Endothelial cell of umbilical vein (primary cell): Measurements from ENCODE around the gene PLA2G2D. TPM values are rescaled to one million over a fixed set of nuclear protein-coding genes. Genes with fewer than 3 reads are reported as not detected.

ENCODE experiments used
- BruUV-seq: library from RNA; stranded (reverse); fragments of 400-500 nt; replicated peaks from 2 replicates; lab custom pipeline; 2021; lab: Mats Ljungman, UMichigan
- CTCF ChIA-PET: fragments of 300-600, 350-600 bp; sonication (Branson Sonifier 250); formaldehyde crosslinking; loops from one replicate; lab custom pipeline; 2021; ENCODE audit warnings: antibody characterized with exemption, inconsistent platforms; lab: Charles Lee
- POLR2A ChIA-PET: fragments of 300-600, 350-600 bp; sonication (Branson Sonifier 250); formaldehyde crosslinking; loops from one replicate; lab custom pipeline; 2021; ENCODE audit warnings: antibody characterized with exemption, inconsistent platforms; lab: Charles Lee
- DNase-seq: peaks from one replicate; pipeline ENCODE4 v3.0.0-alpha.2; 2011; ENCODE audit warnings: low read depth, low spot score
- FAIRE-seq: peaks from 2 replicates; lab custom pipeline; 2011; peaks lifted over from hg19 to GRCh38; lab: Jason Lieb, UNC
- H2AFZ ChIP-seq: 2 replicates; pipeline ENCODE4 v1.6.0; 2012; ENCODE audit warnings: low read depth, low read length, control low read depth, inconsistent platforms
- H3K27ac ChIP-seq: 2 replicates; pipeline ENCODE4 v1.5.1; 2011; ENCODE audit warnings: low read depth, mild to moderate bottlenecking, control low read depth, low read length, moderate library complexity; ENCODE audit not compliant: insufficient read depth
- H3K27me3 ChIP-seq, 2 experiments: 2 replicates each; pipeline versions ENCODE4 v1.6.0 to v1.6.1; 2011; ENCODE audit warnings: low read length in 2 of 2, mixed read lengths in 1 of 2; ENCODE audit not compliant: control insufficient read depth in 2 of 2, insufficient read depth in 2 of 2
- H3K36me3 ChIP-seq, 2 experiments: 2 replicates in 1 of 2; 3 replicates in 1 of 2; pipeline ENCODE4 v1.5.1; 2011; ENCODE audit warnings: low read length in 2 of 2, mild to moderate bottlenecking in 1 of 2, moderate library complexity in 1 of 2; ENCODE audit not compliant: control insufficient read depth in 2 of 2, insufficient read depth in 2 of 2; ENCODE audit errors: extremely low read depth in 1 of 2
- H3K4me1 ChIP-seq: 3 replicates; pipeline ENCODE4 v1.5.1; 2011; ENCODE audit warnings: mild to moderate bottlenecking, low read length; ENCODE audit not compliant: control insufficient read depth, insufficient read depth; ENCODE audit errors: extremely low read depth
- H3K4me2 ChIP-seq: 2 replicates; pipeline ENCODE4 v1.6.1; 2011; ENCODE audit warnings: low read length, control low read depth, mixed read lengths; ENCODE audit not compliant: insufficient read depth
- H3K4me3 ChIP-seq, 3 experiments: fragments of 200-600 bp in 1 of 3; sonication (generic), shearing (Covaris generic) in 1 of 3; replicated peaks in 1 of 3; 2 replicates each; pipeline ENCODE4 v1.5.1; 2011 to 2016; ENCODE audit warnings: control low read depth in 3 of 3, low read length in 3 of 3, mild to moderate bottlenecking in 2 of 3, inconsistent platforms in 1 of 3, low read depth in 1 of 3, moderate library complexity in 1 of 3; ENCODE audit not compliant: insufficient read depth in 1 of 3
- H3K79me2 ChIP-seq: 2 replicates; pipeline ENCODE4 v1.6.0; 2012; ENCODE audit warnings: low read length, inconsistent platforms; ENCODE audit not compliant: control insufficient read depth, insufficient read depth
- H3K9ac ChIP-seq: replicated peaks from 2 replicates; pipeline ENCODE3; 2011; ENCODE audit warnings: low read length, control low read depth; ENCODE audit not compliant: insufficient read depth; ENCODE audit errors: extremely low read depth
- H3K9me1 ChIP-seq: replicated peaks from 3 replicates; pipeline ENCODE4 v1.6.0; 2011; ENCODE audit warnings: mild to moderate bottlenecking, low read length; ENCODE audit not compliant: control insufficient read depth, insufficient read depth; ENCODE audit errors: extremely low read depth
- H3K9me3 ChIP-seq: replicated peaks from 2 replicates; pipeline ENCODE4 v1.5.1; 2012; ENCODE audit warnings: low read length, inconsistent platforms; ENCODE audit not compliant: control insufficient read depth, insufficient read depth
- H4K20me1 ChIP-seq: replicated peaks from 2 replicates; pipeline ENCODE3; 2011; ENCODE audit warnings: mild to moderate bottlenecking, low read length; ENCODE audit not compliant: control insufficient read depth, insufficient read depth; ENCODE audit errors: extremely low read depth
- EZH2 ChIP-seq: IDR thresholded peaks from 2 replicates; pipeline ENCODE4 v1.6.1; 2012; ENCODE audit warnings: borderline replicate concordance, low read depth, mild to moderate bottlenecking, moderate library complexity, low read length, inconsistent platforms; ENCODE audit not compliant: severe bottlenecking
- FOS ChIP-seq: IDR thresholded peaks from 2 replicates; pipeline ENCODE4 v1.6.1; 2011; ENCODE audit warnings: mild to moderate bottlenecking, low read length, moderate library complexity, borderline replicate concordance; ENCODE audit not compliant: insufficient read depth
- GATA2 ChIP-seq: IDR thresholded peaks from 2 replicates; pipeline ENCODE4 v1.7.0; 2011; ENCODE audit warnings: low read depth, mild to moderate bottlenecking, moderate library complexity, mixed read lengths, low read length; ENCODE audit not compliant: insufficient read length, insufficient read depth
- JUN ChIP-seq: IDR thresholded peaks from 2 replicates; pipeline ENCODE4 v1.6.1; 2011; ENCODE audit warnings: borderline replicate concordance, low read depth; ENCODE audit not compliant: insufficient read length, insufficient read depth
- MYC ChIP-seq: IDR thresholded peaks from one replicate; pipeline ENCODE4 v1.6.1; 2011; ENCODE audit warnings: mild to moderate bottlenecking, low read depth, low read length
- POLR2A ChIP-seq: IDR thresholded peaks from 2 replicates; pipeline ENCODE4 v1.6.1; 2012; ENCODE audit warnings: low read depth, mild to moderate bottlenecking, control low read depth, low read length
- POLR2AphosphoS5 ChIP-seq: IDR thresholded peaks from 2 replicates; pipeline ENCODE4 v1.6.1; 2012; ENCODE audit warnings: low read depth, mild to moderate bottlenecking, control low read depth, low read length, moderate library complexity; ENCODE audit not compliant: insufficient read depth
- dilution Hi-C: fragments of 300-500 bp; cut with MboI; formaldehyde crosslinking; loops from one replicate; pipeline ENCODE4 v1.15.0; 2019; ENCODE audit warnings: low sequenced_read_pairs; ENCODE audit not compliant: extremely low pct_ligation_motif_present
- intact Hi-C: fragments of 100-400 bp; cut with micrococcal nuclease; formaldehyde crosslinking; loops from one replicate; pipeline ENCODE4 v1.10.0; 2022
- polyA plus RNA-seq, 4 experiments: library from polyadenylated mRNA; depleted of rRNA in 3 of 4; stranded (reverse) in 3 of 4; unstranded in 1 of 4; fragments of >200 nt; gene quantifications; 2 replicates each; pipeline versions ENCODE4 v1.2.1 to v1.2.3, GENCODE V29; 2011 to 2012; ENCODE audit warnings: missing spikeins in 1 of 4
- total RNA-seq: library from RNA; stranded (reverse); gene quantifications from 2 replicates; pipeline ENCODE4 v1.2.3, GENCODE V29; 2021
- TF ChIP-seq, protein P1 (sequence below), 2 donors: IDR thresholded peaks; 1 replicate in 1 of 2; 2 replicates in 1 of 2; pipeline ENCODE4 v1.5.1; 2011; ENCODE audit warnings: low read length in 2 of 2, mild to moderate bottlenecking in 2 of 2, moderate library complexity in 2 of 2, control low read depth in 1 of 2, inconsistent platforms in 1 of 2, low read depth in 1 of 2; ENCODE audit not compliant: insufficient read depth in 1 of 2; ENCODE audit errors: extremely low read depth in 1 of 2
- TF ChIP-seq, protein P2 (sequence below): IDR thresholded peaks from 2 replicates; pipeline ENCODE4 v1.6.1; 2011; ENCODE audit not compliant: insufficient read depth, insufficient read length

PLA2G2D gene
- total and polyA plus RNA-seq, 2 donors (not counting 3 experiments of a cell fraction or from before 2014, with no cell fraction given) = not detected

GRCh38 chr1:20074055-20074724 is 45.1 kb downstream of the PLA2G2D start:
- H2AFZ ChIP-seq = no peak overlapping the region
- no peaks in the 10 kb centered on the region for H3K9me1 ChIP-seq
- BruUV-seq = no TSS peak
- H3K4me3 ChIP-seq = no peak overlapping the region
- no peaks in the 10 kb centered on the region for H3K79me2 ChIP-seq
- no peaks in the 10 kb centered on the region for H3K9me3 ChIP-seq
- POLR2A ChIA-PET = no interaction called here
- dilution Hi-C loops (no loop called here), intact Hi-C loops (no loop called here)
- H3K36me3 ChIP-seq = no peaks in the 10 kb centered on the region
- FAIRE-seq (no peak), DNase-seq (no peak)
- no peak overlapping the region for H3K4me2 ChIP-seq
- TF ChIP-seq GATA2 (no peak), JUN (no peak), POLR2AphosphoS5 (no peak)
- TF ChIP-seq, protein P1, sequence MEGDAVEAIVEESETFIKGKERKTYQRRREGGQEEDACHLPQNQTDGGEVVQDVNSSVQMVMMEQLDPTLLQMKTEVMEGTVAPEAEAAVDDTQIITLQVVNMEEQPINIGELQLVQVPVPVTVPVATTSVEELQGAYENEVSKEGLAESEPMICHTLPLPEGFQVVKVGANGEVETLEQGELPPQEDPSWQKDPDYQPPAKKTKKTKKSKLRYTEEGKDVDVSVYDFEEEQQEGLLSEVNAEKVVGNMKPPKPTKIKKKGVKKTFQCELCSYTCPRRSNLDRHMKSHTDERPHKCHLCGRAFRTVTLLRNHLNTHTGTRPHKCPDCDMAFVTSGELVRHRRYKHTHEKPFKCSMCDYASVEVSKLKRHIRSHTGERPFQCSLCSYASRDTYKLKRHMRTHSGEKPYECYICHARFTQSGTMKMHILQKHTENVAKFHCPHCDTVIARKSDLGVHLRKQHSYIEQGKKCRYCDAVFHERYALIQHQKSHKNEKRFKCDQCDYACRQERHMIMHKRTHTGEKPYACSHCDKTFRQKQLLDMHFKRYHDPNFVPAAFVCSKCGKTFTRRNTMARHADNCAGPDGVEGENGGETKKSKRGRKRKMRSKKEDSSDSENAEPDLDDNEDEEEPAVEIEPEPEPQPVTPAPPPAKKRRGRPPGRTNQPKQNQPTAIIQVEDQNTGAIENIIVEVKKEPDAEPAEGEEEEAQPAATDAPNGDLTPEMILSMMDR (IDR thresholded peaks at IDR 0.05; ENCODE audit: extremely low read depth in 1 of 2, insufficient read depth in 1 of 2, low read depth in 1 of 2, low read length in 2 of 2) = no peak
- CTCF ChIA-PET = no interaction called here
- no peak overlapping the region for H3K27ac ChIP-seq
- H4K20me1 ChIP-seq = no peaks in the 10 kb centered on the region
- H3K27me3 ChIP-seq = no peaks in the 10 kb centered on the region
- no peaks in the 10 kb centered on the region for H3K4me1 ChIP-seq
- no peak overlapping the region for H3K9ac ChIP-seq

DNA sequence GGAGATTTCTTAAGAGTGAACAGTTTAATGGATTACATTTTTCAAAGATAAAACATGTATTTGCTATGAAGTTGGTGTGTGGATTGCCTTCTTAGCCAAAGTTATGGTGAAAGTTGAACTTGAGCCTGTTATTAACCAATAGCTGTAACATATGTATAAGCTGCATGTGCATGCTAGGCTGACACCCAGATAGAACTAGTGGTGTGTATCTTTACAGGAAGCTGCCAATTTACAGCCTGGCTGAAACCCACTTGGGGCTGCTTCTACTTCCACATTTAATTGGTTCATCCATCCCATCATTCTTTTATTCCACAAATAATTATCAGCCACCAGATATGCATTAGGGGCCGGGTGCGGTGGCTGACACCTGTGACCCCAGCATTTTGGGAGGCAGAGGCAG is 46.1 kb downstream of the PLA2G2D start:
- no peak for TF ChIP-seq JUN
- TF ChIP-seq MYC = no peak
- TF ChIP-seq POLR2AphosphoS5 = no peak
- TF ChIP-seq, protein P1 (IDR thresholded peaks at IDR 0.05; ENCODE audit: extremely low read depth in 1 of 2, insufficient read depth in 1 of 2, low read depth in 1 of 2, low read length in 2 of 2) = no peak
- no peak for TF ChIP-seq GATA2
- no peak for TF ChIP-seq POLR2A
- TF ChIP-seq EZH2 = no peak
- TF ChIP-seq FOS = no peak
- TF ChIP-seq, protein P2, sequence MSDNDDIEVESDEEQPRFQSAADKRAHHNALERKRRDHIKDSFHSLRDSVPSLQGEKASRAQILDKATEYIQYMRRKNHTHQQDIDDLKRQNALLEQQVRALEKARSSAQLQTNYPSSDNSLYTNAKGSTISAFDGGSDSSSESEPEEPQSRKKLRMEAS = no peak
- Histone ChIP-seq H4K20me1 (no peaks in the 10 kb centered on the region), H3K36me3 (no peaks in the 10 kb centered on the region), H2AFZ (no peak overlapping the region), H3K27me3 (no peaks in the 10 kb centered on the region), H3K79me2 (no peaks in the 10 kb centered on the region), H3K4me1 (no peaks in the 10 kb centered on the region), H3K9me3 (no peaks in the 10 kb centered on the region), H3K9me1 (no peaks in the 10 kb centered on the region), H3K27ac (no peak overlapping the region), H3K9ac (no peak overlapping the region), H3K4me2 (no peak overlapping the region), H3K4me3 (no peak overlapping the region)
- FAIRE-seq (no peak), DNase-seq (no peak)
- dilution Hi-C loops = no loop called here
- CTCF ChIA-PET = no interaction called here
- POLR2A ChIA-PET = no interaction called here
- intact Hi-C loops = no loop called here
- BruUV-seq = no TSS peak
